A673 (cell line): Measurements from ENCODE around the gene NAV2.

Experiments
- CTCF ChIP-seq: fragments of 300-800, 200-600 bp; sonication (generic); conservative IDR thresholded peaks from 2 replicates; pipeline ENCODE4 v1.5.1; 2017; ENCODE audit warnings: low read depth, mild to moderate bottlenecking, antibody characterized with exemption, low read length, moderate library complexity, mixed read lengths
- EZH2 ChIP-seq: fragments of 200-600 bp; sonication (generic); IDR thresholded peaks from 2 replicates; pipeline ENCODE4 v1.6.1; 2017; ENCODE audit warnings: borderline replicate concordance, low read depth, mild to moderate bottlenecking, mixed read lengths, antibody characterized with exemption, low read length; ENCODE audit not compliant: poor library complexity, severe bottlenecking

- TF ChIP-seq CTCF: no peak
- TF ChIP-seq EZH2: no peak
Measured at GRCh38 chr11:19664886-19665548, 47.6 kb upstream of the NAV2 start.
